KMS-11 (cell line): ENCODE data around the gene C1QL3.

Experiments
- H2AFZ ChIP-seq: fragments of 200-600 bp; sonication (generic); 2 replicates; pipeline ENCODE4 v1.6.1; 2016; ENCODE audit warnings: antibody characterized with exemption, mixed run types, low read depth
- H3K27ac ChIP-seq: fragments of 200-600 bp; sonication (generic); 2 replicates; pipeline ENCODE4 v1.6.1; 2016; ENCODE audit warnings: mild to moderate bottlenecking, mixed run types
- H3K27me3 ChIP-seq: fragments of 200-600 bp; sonication (generic); 2 replicates; pipeline ENCODE4 v1.6.1; 2017; ENCODE audit warnings: mild to moderate bottlenecking, low read depth, mixed run types, moderate library complexity; ENCODE audit not compliant: insufficient read depth
- H3K36me3 ChIP-seq: fragments of 200-600 bp; sonication (generic); 2 replicates; pipeline ENCODE4 v1.6.1; 2017; ENCODE audit warnings: mild to moderate bottlenecking, mixed run types; ENCODE audit not compliant: insufficient read depth
- H3K4me1 ChIP-seq: fragments of 200-600 bp; sonication (generic); 2 replicates; pipeline ENCODE4 v1.6.1; 2016; ENCODE audit warnings: mild to moderate bottlenecking, low read depth, mixed run types; ENCODE audit not compliant: poor library complexity, severe bottlenecking
- H3K4me2 ChIP-seq: fragments of 200-600 bp; sonication (generic); 2 replicates; pipeline ENCODE4 v1.7.0; 2016; ENCODE audit warnings: mild to moderate bottlenecking, mixed run types
- H3K4me3 ChIP-seq: fragments of 200-600 bp; sonication (generic); IDR thresholded peaks from 2 replicates; pipeline ENCODE4 v1.6.1; 2017; ENCODE audit warnings: low read depth, low read length, mixed read lengths; ENCODE audit not compliant: insufficient read depth
- H3K79me2 ChIP-seq: fragments of 200-600 bp; sonication (generic); 2 replicates; pipeline ENCODE4 v1.6.1; 2016; ENCODE audit warnings: low read depth, mixed run types; ENCODE audit not compliant: insufficient read depth
- H3K9ac ChIP-seq: fragments of 200-600 bp; sonication (generic); 2 replicates; pipeline ENCODE4 v1.6.1; 2016; ENCODE audit warnings: mild to moderate bottlenecking, mixed run types
- H4K20me1 ChIP-seq: fragments of 200-600 bp; sonication (generic); 2 replicates; pipeline ENCODE4 v1.6.1; 2016; ENCODE audit warnings: mild to moderate bottlenecking, mixed run types; ENCODE audit not compliant: insufficient read depth
- CTCF ChIP-seq: fragments of 200-600 bp; sonication (generic); conservative IDR thresholded peaks from 2 replicates; pipeline ENCODE4 v1.6.1; 2017; ENCODE audit warnings: low read depth, mild to moderate bottlenecking, antibody characterized with exemption, low read length, moderate library complexity, mixed read lengths

The C1QL3 gene

DNA sequence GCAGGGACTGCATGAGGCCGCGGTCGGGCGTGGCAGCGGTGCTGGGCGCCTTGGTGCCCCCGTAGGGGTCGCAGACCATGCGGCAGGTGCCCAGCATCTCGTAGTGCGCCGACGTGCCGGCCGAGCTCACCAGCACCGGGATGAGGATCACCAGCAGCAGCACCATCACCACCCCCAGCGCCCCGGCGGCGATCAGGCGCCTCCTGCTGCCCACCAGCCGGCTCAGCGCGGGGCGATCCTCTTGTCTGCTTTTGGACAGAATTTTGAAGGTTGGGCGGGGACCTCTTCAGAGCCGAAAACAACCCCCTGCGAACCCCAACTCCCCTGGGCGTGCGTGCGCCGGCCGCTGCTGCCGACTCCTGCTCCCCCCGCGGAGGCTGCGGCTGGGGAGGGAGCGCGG is 779 bp downstream of the C1QL3 start:
- Histone ChIP-seq H3K79me2 (no peaks in the 10 kb centered on the region), H3K27ac (no peak overlapping the region), H3K4me1 (no peaks in the 10 kb centered on the region), H3K4me3 (no peak overlapping the region), H3K4me2 (no peak overlapping the region), H2AFZ (no peak overlapping the region), H3K9ac (no peak overlapping the region), H4K20me1 (no peaks in the 10 kb centered on the region), H3K36me3 (no peaks in the 10 kb centered on the region), H3K27me3 (no peaks in the 10 kb centered on the region)
- TF ChIP-seq CTCF: no peak

DNA sequence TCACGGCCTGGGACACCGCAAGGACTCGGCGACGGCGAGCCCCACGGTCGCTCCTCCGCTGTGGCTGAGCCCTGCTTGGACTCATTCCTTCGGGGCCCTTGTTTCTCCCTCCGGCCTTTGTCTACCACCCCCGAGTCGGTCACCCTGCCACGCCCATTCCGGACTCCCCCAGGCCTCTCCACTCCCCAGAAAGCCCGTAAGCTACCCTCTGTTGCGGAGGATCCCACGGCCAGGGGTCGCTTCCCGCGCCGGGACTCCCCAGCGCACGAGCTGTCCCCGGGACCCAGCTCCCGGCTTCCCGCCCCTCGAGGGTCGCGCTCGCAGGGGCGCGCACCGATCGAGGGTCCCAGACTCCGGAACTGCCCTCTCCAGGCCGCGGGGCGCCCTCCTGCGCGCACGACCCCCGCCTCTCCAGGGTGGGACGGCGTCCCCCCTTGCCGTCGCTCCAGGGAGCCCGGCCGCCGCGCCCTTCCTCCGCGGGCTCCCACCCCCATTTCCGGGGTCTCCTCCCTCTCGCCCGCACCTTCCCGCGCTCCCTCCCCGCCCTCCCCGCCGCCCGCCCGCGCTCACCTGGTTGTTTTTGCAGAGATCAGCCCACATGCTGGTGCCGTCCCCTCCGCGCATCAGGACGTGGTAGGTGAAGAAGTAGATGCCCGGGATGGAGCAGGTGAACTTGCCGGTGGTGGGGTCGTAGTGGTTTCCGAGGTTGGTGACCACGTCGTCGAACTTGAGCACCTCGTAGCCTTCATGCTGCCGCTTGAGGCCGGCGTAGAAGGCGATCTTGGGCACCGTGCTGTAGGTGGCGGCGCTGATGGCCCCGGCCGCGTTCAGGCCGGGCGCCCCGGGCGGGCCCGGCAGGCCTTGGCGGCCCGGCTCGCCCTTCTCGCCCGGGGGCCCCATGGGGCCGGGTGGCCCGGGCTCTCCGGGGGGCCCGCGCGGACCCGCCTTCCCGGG is 1.5 kb downstream of the C1QL3 start:
- no peaks in the 10 kb centered on the region for H3K36me3 ChIP-seq
- TF ChIP-seq CTCF: no peak
- no peaks in the 10 kb centered on the region for H3K4me1 ChIP-seq
- H3K4me2 ChIP-seq: no peak overlapping the region
- no peaks in the 10 kb centered on the region for H4K20me1 ChIP-seq
- no peak overlapping the region for H3K27ac ChIP-seq
- no peak overlapping the region for H3K4me3 ChIP-seq
- H3K79me2 ChIP-seq: no peaks in the 10 kb centered on the region
- H2AFZ ChIP-seq: no peak overlapping the region
- H3K9ac ChIP-seq: no peak overlapping the region
- no peaks in the 10 kb centered on the region for H3K27me3 ChIP-seq

DNA sequence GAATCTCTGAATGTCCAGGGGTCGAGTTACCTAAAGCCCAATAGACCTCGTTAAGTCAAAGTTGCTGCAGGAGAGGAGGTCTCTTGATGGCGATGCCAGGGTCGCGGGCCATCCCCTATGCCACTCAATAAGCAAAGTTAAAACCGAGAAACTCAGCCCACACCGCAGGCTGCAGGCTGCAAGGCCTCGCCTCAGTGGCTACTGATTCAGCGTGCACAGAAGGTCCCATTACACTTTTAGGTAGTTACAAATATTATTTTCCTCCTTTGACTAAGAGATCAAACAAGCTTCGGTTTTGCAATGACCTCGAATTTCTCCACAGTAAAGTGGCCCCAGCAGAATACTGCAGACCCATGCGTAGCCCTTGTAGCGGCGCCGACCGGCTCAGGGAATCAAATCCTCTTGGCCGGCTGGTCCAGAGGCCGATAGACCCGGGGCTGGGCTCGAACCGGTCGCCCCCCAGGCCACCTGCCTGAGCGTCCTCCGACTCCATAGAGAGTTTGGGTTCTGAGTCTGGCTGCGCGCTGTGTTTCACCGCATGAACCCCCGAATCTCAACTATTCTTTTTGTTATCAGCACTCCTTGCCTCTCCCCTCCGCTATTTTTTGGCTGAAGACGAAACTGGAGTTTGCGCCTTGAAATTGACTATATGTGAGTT is 2.3 kb downstream of the C1QL3 start:
- Histone ChIP-seq H3K4me3 (no peak overlapping the region), H3K36me3 (no peaks in the 10 kb centered on the region)

GRCh38 chr10:16518822-16519221 is 2.9 kb downstream of the C1QL3 start:
- no peak; the same call in 1 of the 2 replicates for TF ChIP-seq CTCF
- Histone ChIP-seq H3K4me1 (no peaks in the 10 kb centered on the region), H3K4me3 (no peak overlapping the region), H3K79me2 (no peaks in the 10 kb centered on the region), H3K27me3 (no peaks in the 10 kb centered on the region), H3K4me2 (no peak overlapping the region), H3K9ac (no peak overlapping the region), H3K36me3 (no peaks in the 10 kb centered on the region), H2AFZ (no peak overlapping the region), H3K27ac (no peak overlapping the region), H4K20me1 (no peaks in the 10 kb centered on the region)

More for the DNA sequence above, 2.3 kb downstream of the C1QL3 start:
- Histone ChIP-seq H3K79me2 (no peaks in the 10 kb centered on the region), H3K27me3 (no peaks in the 10 kb centered on the region), H3K4me1 (no peaks in the 10 kb centered on the region), H3K9ac (no peak overlapping the region), H4K20me1 (no peaks in the 10 kb centered on the region), H2AFZ (no peak overlapping the region), H3K27ac (no peak overlapping the region), H3K4me2 (no peak overlapping the region)
- no peak for TF ChIP-seq CTCF
